ENCODE data around the gene KREMEN1.

DNA sequence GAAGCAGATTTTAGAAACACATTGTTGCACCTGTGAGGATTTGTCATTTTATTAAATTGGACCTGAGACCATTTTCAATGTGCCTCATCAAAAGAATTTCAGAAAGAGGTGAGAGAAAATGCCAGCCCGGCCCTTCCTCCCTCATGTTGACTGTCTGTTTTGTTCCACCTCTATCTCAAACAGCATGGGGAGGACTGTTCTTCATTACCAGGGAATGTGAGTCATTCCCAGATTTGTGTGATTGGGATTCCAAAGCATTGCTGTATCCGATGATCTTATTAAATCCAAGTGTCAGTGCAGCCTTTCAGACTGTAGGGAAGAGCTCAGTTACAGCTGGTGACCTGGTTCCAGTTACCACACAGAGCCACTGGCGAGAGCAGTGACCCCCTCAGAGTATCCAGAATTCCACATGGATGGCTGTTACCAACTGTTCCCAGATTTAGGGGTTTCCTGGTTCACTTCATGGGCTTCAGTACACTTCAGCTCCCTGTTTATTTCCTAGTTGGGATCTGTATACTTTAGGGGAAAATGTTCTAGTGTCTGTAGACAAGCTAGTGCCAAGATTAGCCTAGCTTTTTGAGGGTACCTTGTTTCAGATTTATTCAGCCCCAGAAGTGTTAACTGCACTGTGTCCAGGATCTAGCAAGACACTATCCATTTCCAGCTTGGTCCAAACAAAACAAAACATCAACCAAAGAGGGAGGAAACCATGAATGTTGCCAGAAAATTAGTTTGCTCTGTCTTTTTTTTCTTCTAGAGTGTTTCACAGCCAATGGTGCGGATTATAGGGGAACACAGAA is 20.9 kb downstream of the KREMEN1 start:
- TF ChIP-seq POLR2A (IDR thresholded peaks at IDR 0.05; ENCODE audit: borderline replicate concordance, extremely low read depth, insufficient read depth, insufficient read length), result no peak
- TF ChIP-seq ZFX (IDR thresholded peaks at IDR 0.05), result no peak
- TF ChIP-seq, protein P1, sequence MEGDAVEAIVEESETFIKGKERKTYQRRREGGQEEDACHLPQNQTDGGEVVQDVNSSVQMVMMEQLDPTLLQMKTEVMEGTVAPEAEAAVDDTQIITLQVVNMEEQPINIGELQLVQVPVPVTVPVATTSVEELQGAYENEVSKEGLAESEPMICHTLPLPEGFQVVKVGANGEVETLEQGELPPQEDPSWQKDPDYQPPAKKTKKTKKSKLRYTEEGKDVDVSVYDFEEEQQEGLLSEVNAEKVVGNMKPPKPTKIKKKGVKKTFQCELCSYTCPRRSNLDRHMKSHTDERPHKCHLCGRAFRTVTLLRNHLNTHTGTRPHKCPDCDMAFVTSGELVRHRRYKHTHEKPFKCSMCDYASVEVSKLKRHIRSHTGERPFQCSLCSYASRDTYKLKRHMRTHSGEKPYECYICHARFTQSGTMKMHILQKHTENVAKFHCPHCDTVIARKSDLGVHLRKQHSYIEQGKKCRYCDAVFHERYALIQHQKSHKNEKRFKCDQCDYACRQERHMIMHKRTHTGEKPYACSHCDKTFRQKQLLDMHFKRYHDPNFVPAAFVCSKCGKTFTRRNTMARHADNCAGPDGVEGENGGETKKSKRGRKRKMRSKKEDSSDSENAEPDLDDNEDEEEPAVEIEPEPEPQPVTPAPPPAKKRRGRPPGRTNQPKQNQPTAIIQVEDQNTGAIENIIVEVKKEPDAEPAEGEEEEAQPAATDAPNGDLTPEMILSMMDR (IDR thresholded peaks at IDR 0.05 in 2 of 3, conservative IDR thresholded peaks at IDR 0.05 in 1 of 3; ENCODE audit: borderline replicate concordance in 1 of 3, insufficient read depth in 1 of 3, low read depth in 2 of 3, low read length in 2 of 3), result no peak
- no peak for TF ChIP-seq EGR1 (IDR thresholded peaks at IDR 0.05; ENCODE audit: low read depth)
- TF ChIP-seq EZH2phosphoT487 (IDR thresholded peaks at IDR 0.05; ENCODE audit: borderline replicate concordance), result no peak
- TF ChIP-seq SIN3A (IDR thresholded peaks at IDR 0.05; ENCODE audit: low read depth), result no peak
- no peak for TF ChIP-seq POLR2AphosphoS5 (IDR thresholded peaks at IDR 0.05; ENCODE audit: low read depth, low read length)
- no peak for TF ChIP-seq EZH2 (IDR thresholded peaks at IDR 0.05)
- TF ChIP-seq, protein P2, sequence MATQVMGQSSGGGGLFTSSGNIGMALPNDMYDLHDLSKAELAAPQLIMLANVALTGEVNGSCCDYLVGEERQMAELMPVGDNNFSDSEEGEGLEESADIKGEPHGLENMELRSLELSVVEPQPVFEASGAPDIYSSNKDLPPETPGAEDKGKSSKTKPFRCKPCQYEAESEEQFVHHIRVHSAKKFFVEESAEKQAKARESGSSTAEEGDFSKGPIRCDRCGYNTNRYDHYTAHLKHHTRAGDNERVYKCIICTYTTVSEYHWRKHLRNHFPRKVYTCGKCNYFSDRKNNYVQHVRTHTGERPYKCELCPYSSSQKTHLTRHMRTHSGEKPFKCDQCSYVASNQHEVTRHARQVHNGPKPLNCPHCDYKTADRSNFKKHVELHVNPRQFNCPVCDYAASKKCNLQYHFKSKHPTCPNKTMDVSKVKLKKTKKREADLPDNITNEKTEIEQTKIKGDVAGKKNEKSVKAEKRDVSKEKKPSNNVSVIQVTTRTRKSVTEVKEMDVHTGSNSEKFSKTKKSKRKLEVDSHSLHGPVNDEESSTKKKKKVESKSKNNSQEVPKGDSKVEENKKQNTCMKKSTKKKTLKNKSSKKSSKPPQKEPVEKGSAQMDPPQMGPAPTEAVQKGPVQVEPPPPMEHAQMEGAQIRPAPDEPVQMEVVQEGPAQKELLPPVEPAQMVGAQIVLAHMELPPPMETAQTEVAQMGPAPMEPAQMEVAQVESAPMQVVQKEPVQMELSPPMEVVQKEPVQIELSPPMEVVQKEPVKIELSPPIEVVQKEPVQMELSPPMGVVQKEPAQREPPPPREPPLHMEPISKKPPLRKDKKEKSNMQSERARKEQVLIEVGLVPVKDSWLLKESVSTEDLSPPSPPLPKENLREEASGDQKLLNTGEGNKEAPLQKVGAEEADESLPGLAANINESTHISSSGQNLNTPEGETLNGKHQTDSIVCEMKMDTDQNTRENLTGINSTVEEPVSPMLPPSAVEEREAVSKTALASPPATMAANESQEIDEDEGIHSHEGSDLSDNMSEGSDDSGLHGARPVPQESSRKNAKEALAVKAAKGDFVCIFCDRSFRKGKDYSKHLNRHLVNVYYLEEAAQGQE (IDR thresholded peaks at IDR 0.05; ENCODE audit: low read depth), result no peak
- no peak for TF ChIP-seq SRF (IDR thresholded peaks at IDR 0.05; ENCODE audit: low read depth)
- TF ChIP-seq, protein P3, sequence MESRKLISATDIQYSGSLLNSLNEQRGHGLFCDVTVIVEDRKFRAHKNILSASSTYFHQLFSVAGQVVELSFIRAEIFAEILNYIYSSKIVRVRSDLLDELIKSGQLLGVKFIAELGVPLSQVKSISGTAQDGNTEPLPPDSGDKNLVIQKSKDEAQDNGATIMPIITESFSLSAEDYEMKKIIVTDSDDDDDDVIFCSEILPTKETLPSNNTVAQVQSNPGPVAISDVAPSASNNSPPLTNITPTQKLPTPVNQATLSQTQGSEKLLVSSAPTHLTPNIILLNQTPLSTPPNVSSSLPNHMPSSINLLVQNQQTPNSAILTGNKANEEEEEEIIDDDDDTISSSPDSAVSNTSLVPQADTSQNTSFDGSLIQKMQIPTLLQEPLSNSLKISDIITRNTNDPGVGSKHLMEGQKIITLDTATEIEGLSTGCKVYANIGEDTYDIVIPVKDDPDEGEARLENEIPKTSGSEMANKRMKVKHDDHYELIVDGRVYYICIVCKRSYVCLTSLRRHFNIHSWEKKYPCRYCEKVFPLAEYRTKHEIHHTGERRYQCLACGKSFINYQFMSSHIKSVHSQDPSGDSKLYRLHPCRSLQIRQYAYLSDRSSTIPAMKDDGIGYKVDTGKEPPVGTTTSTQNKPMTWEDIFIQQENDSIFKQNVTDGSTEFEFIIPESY (IDR thresholded peaks at IDR 0.05; ENCODE audit: extremely low read depth, insufficient replicate concordance, low read length), result no peak
- TF ChIP-seq RAD21 (IDR thresholded peaks at IDR 0.05; ENCODE audit: low read depth), result no peak
- no peak for TF ChIP-seq TCF7L2 (IDR thresholded peaks at IDR 0.05; ENCODE audit: borderline replicate concordance, extremely low read depth, insufficient read depth, insufficient read length)
- no peak for TF ChIP-seq ZNF274 (IDR thresholded peaks at IDR 0.05; ENCODE audit: low read depth, low read length)
